NCI-H146 treated with DMSO at 0.1 percent for 48 hours (cell line): Measurements from ENCODE around the gene ESPNL.

Experiments used
- DNase-seq: peaks from one replicate; lab custom pipeline; 2025; ENCODE audit not compliant: unreplicated experiment; lab: John Stamatoyannopoulos, UW

Gene ESPNL

GRCh38 chr2:238140040-238140439, 39.9 kb downstream of the ESPNL start:
- DNase-seq: no peak

GRCh38 chr2:238140721-238141540, 40.8 kb downstream of the ESPNL start:
- DNase-seq: no peak

- no peak for DNase-seq
Measured at GRCh38 chr2:238141541-238142318, 41.6 kb downstream of the ESPNL start.

GRCh38 chr2:238142382-238143205, 42.5 kb downstream of the ESPNL start:
- DNase-seq: no peak

- no peak for DNase-seq
Measured at GRCh38 chr2:238143239-238143951, 43.3 kb downstream of the ESPNL start.

- no peak for DNase-seq
Measured at GRCh38 chr2:238144262-238144661, 44.1 kb downstream of the ESPNL start.

- DNase-seq: no peak
Measured at GRCh38 chr2:238145046-238145445, 44.9 kb downstream of the ESPNL start.

- no peak for DNase-seq
Measured at GRCh38 chr2:238145851-238146250, 45.7 kb downstream of the ESPNL start.

- no peak for DNase-seq
Measured at GRCh38 chr2:238146884-238147544, 46.9 kb downstream of the ESPNL start.

- DNase-seq: no peak
Measured at GRCh38 chr2:238148981-238149380, 48.8 kb downstream of the ESPNL start.

- DNase-seq: peak; percentile 11
Measured at GRCh38 chr2:238149841-238150572, 49.9 kb downstream of the ESPNL start.

- no peak for DNase-seq
Measured at GRCh38 chr2:238150686-238151085, 50.5 kb downstream of the ESPNL start.

GRCh38 chr2:238151205-238151604, 51.1 kb downstream of the ESPNL start:
- DNase-seq: no peak

GRCh38 chr2:238151628-238152235, 51.6 kb downstream of the ESPNL start:
- no peak for DNase-seq

- no peak for DNase-seq
Measured at GRCh38 chr2:238152771-238153688, 52.9 kb downstream of the ESPNL start.

GRCh38 chr2:238154570-238154969, 54.4 kb downstream of the ESPNL start:
- no peak for DNase-seq

GRCh38 chr2:238155051-238155760, 55.1 kb downstream of the ESPNL start:
- DNase-seq: no peak
